Right cardiac atrium (tissue), 5 donors: ENCODE data around the gene IYD. TPM values are rescaled to one million over a fixed set of nuclear protein-coding genes. Genes with fewer than 3 reads are reported as not detected.
"Not testable (repeated sequence)": the region's sequence is repeated elsewhere in the genome, so short reads cannot be mapped to it uniquely, and the experiment has no call there.

ENCODE experiments used
- ATAC-seq, 2 donors: fragments of 200-7000 bp; cut with Tn5 transposase; one replicate each; pipeline versions ENCODE4 v1.8.0 to v1.9.1; 2020; ENCODE audit warnings: moderate library complexity in 2 of 2, mild to moderate bottlenecking in 1 of 2
- DNase-seq, 3 donors: peaks; one replicate each; pipeline ENCODE4 v3.0.0-alpha.2; 2020
- H3K27ac ChIP-seq: one replicate; pipeline ENCODE4 v1.5.1; 2013; ENCODE audit warnings: mild to moderate bottlenecking, low read length, control low read depth, moderate library complexity
- H3K27me3 ChIP-seq: one replicate; pipeline ENCODE4 v1.6.1; 2013; ENCODE audit not compliant: control insufficient read depth, insufficient read depth
- H3K4me1 ChIP-seq: one replicate; pipeline ENCODE4 v1.6.1; 2013; ENCODE audit warnings: low read length; ENCODE audit not compliant: control insufficient read depth, insufficient read depth
- H3K4me3 ChIP-seq: one replicate; pipeline ENCODE4 v1.5.1; 2013; ENCODE audit warnings: low read length, control low read depth
- H3K9me3 ChIP-seq: one replicate; pipeline ENCODE4 v1.6.1; 2013; ENCODE audit warnings: low read length; ENCODE audit not compliant: control insufficient read depth
- WGBS: extraction: QIAGEN DNeasy Blood & Tissue Kit; methylation state at CpG from one replicate; pipeline ENCODE4 v1.1.7; 2013; 5-methylcytosine and 5-hydroxymethylcytosine counted together
- intact Hi-C, 4 donors: fragments of 100-400 bp; cut with DNase I; formaldehyde crosslinking; loops; one replicate each; pipeline versions ENCODE4 v1.11.0 to v1.14.0; 2022 to 2023
- polyA plus RNA-seq: library from polyadenylated mRNA; stranded (reverse); fragments of 200-250 nt; gene quantifications from one replicate; pipeline ENCODE4 v1.2.3, GENCODE V29; 2013
- total RNA-seq, 4 donors: library from RNA; stranded (reverse); fragmentation: NEBNext Ultra II Directional; extraction: Animal tissue kit (Norgen Biotek cat#: 25700); gene quantifications; one replicate each; pipeline ENCODE4 v1.2.1, GENCODE V29; 2021
- donor health status: healthy with polysubstance abuse.
- donor health status: DM: no; HTN: yes; CAD: no.
- donor health status: DM: no; HTN: no; CAD: no.
- donor health status: DM: no; HTN: yes; CAD: no; lungs with severe emphysema.
- donor health status: DM: yes; HTN: yes; CAD: no.

IYD gene
- total and polyA plus RNA-seq, 5 donors, result not detected

DNA sequence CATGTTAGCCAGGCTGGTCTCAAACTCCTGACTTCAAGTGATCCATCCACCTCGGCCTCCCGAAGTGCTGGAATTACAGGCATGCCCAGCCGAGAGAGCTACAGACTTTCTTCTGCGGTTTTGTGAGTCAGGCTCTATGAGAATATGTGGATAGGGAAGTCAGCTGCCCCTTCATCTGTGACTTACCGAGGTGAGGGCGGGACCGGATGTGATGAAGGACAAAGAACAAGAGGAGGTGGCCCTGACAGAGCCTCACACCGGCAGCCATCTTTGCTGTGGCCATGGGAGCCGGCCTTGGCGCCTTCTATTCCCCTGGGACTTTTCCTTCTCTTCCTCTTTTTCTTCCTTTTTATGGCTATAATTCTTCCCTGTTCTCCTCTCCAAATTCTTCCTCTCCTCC lies 67.0 kb downstream of the IYD start:
- Histone ChIP-seq H3K9me3 (no peaks in the 10 kb centered on the region), H3K27me3 (no peaks in the 10 kb centered on the region), H3K4me3 (no peak overlapping the region), H3K27ac (no peak overlapping the region), H3K4me1 (no peaks in the 10 kb centered on the region)
- DNase-seq, result no peak
- ATAC-seq, result no peak
- WGBS, result 79% methylated on average over 10 of the region's 10 CpGs
- intact Hi-C loops, result no loop called here

DNA sequence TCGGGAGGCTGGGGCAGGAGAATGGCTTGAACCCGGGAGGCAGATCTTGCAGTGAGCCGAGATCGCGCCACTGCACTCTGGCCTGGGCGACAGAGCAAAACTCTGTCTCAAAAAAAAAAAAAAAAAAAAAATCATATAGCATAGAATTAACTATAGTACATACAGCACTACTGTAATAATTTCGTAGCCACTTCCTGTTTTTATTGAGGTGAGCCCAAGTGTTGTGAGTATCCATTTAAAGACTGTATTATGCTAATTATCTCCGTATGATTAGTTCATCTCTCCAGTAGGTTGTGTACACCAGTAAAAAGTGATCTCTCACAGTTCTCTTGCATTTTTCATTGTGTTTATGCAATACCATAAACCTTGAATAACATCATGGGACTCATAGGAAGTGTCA lies 70.6 kb downstream of the IYD start:
- no peak overlapping the region for H3K27ac ChIP-seq
- H3K9me3 ChIP-seq, result no peaks in the 10 kb centered on the region
- 96% methylated on average over 8 of the region's 8 CpGs for WGBS
- H3K4me3 ChIP-seq, result no peak overlapping the region
- no peaks in the 10 kb centered on the region for H3K27me3 ChIP-seq
- ATAC-seq (no peak), DNase-seq (no peak)
- intact Hi-C loops, result no loop called here
- no peaks in the 10 kb centered on the region for H3K4me1 ChIP-seq

DNA sequence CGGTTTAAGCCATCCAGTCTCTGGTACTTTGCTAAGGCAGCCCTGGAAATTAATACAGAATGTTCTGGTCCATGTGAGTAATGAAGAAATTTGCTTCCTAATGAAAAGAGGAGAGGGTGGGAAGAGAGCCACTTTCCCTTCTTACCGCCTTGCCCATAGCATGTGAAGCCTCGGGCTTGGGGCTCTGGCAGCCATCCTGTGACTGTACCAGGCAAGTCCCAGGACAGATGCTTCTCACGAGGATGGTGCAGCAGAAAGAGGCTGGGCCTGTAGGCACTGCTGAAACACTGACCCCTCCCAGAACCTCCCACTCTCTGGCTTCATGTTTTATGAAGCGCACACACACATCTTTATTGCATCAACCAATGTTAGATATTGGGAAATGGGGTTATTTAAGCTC lies 74.8 kb downstream of the IYD start:
- Histone ChIP-seq H3K4me1 (no peaks in the 10 kb centered on the region), H3K4me3 (no peak overlapping the region), H3K27me3 (no peaks in the 10 kb centered on the region), H3K9me3 (no peaks in the 10 kb centered on the region), H3K27ac (no peak overlapping the region)
- DNase-seq (no peak), ATAC-seq (no peak)
- WGBS, result 59% methylated on average over 4 of the region's 5 CpGs
- intact Hi-C loops, result no loop called here

DNA sequence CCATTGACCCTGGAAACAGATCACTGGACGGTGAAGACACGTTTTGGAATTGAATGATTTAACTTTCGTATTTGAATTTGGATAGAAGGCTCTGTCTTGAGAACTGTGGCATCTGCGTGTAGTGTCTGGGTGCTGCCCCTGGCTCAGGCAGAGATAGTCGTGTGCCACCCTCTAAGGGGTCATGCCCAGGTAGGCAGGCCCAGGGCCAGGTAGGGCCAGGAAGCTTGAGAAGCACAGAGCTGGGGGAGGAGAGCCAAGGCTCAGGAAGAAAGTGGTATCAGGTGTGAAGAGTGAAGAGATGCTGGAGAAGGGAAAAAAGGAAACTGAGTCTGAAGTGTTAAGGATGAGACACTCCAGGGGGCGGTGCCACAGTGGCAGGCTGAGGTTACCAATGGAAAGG lies 75.5 kb downstream of the IYD start:
- intact Hi-C loops, result no loop called here
- Histone ChIP-seq H3K27me3 (no peaks in the 10 kb centered on the region), H3K9me3 (no peaks in the 10 kb centered on the region), H3K27ac (no peak overlapping the region), H3K4me1 (no peaks in the 10 kb centered on the region), H3K4me3 (no peak overlapping the region)
- ATAC-seq, result no peak
- WGBS, result 78% methylated on average over 6 of the region's 6 CpGs
- DNase-seq, result no peak

DNA sequence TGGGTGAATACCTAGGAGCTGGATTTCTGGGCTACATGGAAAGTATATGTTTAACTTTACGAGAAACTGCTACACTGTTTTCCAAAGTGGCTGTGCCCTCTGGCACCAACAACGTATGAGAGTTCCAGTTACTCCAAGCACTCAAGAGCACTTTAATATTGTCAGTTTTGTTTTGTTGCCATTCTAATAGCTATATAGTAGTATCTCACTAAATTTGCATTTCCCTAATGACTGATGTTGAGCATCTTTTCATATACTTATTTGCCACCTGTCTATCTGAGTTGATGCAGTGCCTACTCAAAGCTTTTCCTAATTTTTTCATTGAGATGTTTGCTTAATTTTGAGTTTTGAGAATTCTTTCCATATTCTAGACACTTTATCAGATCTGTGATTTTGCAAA lies 76.7 kb downstream of the IYD start:
- Histone ChIP-seq H3K27ac (no peak overlapping the region), H3K4me3 (no peak overlapping the region), H3K9me3 (no peaks in the 10 kb centered on the region), H3K4me1 (no peaks in the 10 kb centered on the region), H3K27me3 (no peaks in the 10 kb centered on the region)
- intact Hi-C loops, result no loop called here
- no peak for DNase-seq
- no peak for ATAC-seq
- 94% methylated on average over 2 of the region's 2 CpGs for WGBS

DNA sequence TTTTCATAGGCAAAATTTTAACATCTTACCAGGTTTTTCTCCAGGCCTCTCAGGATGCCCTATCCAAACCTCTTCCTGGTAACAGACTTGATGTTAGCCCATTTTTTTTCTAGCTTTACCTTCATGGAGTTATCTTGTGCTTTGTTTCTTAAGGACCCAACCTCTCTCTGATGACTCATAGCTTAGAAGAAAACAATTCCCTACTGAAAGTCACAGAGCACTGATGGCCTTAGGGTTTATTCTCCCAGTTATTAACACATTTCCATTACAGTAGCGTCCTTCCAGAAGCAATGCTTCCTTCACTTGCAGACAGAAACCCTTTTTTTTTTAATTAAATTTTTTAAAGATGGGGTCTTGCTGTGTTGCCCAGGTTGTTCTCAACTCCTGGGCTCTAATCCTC lies 79.4 kb downstream of the IYD start:
- 85% methylated on average over 1 of the region's 1 CpG for WGBS
- H3K4me1 ChIP-seq, result peaks cover 3% of the 10 kb centered on the region
- no peaks in the 10 kb centered on the region for H3K27me3 ChIP-seq
- H3K4me3 ChIP-seq, result no peak overlapping the region
- no peak for ATAC-seq
- no peak for DNase-seq
- no peak overlapping the region for H3K27ac ChIP-seq
- no peaks in the 10 kb centered on the region for H3K9me3 ChIP-seq
- intact Hi-C loops, result no loop called here

DNA sequence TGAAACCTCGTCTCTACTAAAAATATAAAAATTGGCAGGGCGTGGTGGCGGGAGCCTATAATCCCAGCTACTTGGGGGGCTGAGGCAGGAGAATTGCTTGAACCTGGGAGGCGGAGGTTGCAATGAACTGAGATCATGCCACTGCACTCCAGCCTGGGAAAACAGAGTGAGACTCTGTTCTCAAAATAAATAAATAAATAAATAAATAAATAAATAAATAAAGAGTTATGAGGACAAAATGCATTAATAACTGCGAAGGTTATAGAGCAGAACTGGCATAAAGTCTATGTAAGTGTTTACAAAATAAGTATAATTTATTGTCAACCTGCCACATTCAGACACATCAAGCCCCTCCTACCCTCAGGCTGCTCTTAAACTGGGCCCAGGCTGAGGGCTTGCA lies 80.2 kb downstream of the IYD start:
- intact Hi-C loops, H3K9me3 ChIP-seq, H3K4me1 ChIP-seq, ATAC-seq, H3K27me3 ChIP-seq, DNase-seq, H3K27ac ChIP-seq, H3K4me3 ChIP-seq: not testable (repeated sequence)
- 97% methylated on average over 5 of the region's 5 CpGs for WGBS

DNA sequence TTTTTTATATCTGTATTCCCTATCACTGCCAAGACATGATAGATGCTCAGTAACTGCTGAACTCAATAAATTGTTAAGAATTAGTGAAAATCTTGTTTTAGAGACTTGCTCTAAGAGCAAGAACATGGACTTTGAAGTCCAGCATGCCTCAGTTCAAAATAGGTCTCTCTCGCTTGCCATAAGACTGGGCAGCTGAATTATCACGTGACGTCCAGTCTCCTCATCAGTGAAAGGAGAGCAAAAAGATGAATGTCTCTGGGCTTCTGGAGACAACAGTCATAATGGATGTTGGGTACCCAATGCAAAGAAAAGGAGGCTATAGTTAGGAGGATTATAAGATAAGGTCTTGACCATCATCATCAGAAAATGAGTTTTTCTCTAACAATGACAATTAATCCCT lies 82.1 kb downstream of the IYD start:
- H3K27ac ChIP-seq, result no peak overlapping the region
- ATAC-seq, result no peak
- intact Hi-C loops, result no loop called here
- no peaks in the 10 kb centered on the region for H3K27me3 ChIP-seq
- WGBS, result 96% methylated on average over 3 of the region's 3 CpGs
- no peak overlapping the region for H3K4me3 ChIP-seq
- no peaks in the 10 kb centered on the region for H3K9me3 ChIP-seq
- peaks cover 5% of the 10 kb centered on the region for H3K4me1 ChIP-seq
- no peak for DNase-seq

DNA sequence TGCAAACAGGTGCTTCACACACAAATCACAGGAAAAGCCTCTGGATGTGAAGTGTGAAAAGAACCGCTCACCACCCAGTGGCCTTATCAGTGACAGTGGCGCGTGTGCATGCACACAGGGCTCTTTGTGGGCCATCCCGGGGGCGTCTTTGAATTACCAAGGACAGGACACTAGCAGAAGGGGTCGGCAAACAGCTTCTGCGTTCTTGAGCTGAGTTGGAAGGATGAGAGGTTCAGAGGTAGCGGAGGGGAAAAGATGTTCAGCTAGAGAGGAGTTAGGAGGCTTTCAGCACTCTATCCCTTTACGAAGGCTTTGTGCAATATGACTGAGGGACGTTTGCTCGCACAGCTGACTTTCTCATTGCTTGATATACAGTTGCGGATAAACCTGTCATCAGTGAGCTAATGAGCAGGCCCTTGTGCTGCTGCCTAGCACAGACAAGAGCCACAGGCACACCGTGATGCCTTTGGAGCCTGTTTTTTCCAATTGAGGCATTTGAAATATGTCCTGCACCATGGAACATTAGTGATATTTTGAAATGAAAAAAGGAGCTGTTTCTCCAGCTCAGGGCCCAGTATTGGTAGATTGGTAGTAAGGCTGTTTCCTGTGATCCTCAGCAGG lies 83.1 kb downstream of the IYD start:
- 61% methylated on average over 13 of the region's 13 CpGs for WGBS

DNA sequence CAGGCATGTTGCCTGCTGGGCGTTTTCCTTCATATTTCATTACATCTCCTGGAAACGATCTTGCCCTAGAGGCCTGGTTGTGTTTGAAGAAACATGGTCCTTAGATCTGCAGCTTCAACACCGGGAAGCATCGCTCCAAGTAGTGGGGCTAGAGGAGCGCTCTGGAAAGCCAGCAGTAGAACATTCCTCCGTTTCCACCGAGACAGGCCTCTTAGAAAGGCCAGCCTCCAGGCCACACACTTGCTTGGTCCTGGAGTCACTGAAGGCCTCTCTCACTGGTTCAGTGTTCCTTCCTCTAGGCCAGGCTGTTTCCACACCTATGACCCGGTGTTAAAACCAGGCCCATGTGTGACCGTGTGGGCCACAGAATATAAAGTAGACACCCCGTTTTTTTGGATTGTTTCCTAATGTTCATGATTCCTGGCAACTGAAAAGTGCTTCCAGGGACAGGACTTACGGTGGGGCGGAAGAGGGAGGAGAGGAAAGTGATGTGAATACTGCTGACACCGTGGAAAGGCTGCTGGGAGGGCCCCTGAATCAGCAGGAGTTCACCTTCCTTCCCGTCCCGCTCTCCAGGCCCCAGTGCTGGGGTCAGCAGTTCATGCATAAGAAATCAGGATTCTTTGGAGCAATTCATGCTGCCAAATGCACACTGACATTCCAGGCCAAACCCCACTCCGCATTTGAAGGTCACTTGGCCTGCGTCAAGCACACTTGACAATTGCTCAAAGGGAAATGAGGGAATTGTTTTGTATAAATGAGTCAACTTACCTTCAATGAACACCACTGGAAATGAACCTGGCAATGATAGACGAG lies 83.8 kb downstream of the IYD start:
- ATAC-seq (peak; percentile 94 to 98), DNase-seq (peak; percentile 67 to 75 (median 75))
- no peak overlapping the region for H3K4me3 ChIP-seq
- no peaks in the 10 kb centered on the region for H3K9me3 ChIP-seq
- peaks cover 9% of the 10 kb centered on the region for H3K4me1 ChIP-seq
- peak overlapping the region; percentile 89 for H3K27ac ChIP-seq
- WGBS, result 58% methylated on average over 18 of the region's 18 CpGs
- no peaks in the 10 kb centered on the region for H3K27me3 ChIP-seq
- intact Hi-C loops, result no loop called here

More for the DNA sequence above, 83.1 kb downstream of the IYD start:
- Histone ChIP-seq H3K27me3 (no peaks in the 10 kb centered on the region), H3K4me3 (no peak overlapping the region), H3K27ac (peak overlapping the region; percentile 89), H3K9me3 (no peaks in the 10 kb centered on the region), H3K4me1 (peaks cover 9% of the 10 kb centered on the region)
- DNase-seq, result no peak
- ATAC-seq, result no peak
- intact Hi-C loops, result no loop called here

DNA sequence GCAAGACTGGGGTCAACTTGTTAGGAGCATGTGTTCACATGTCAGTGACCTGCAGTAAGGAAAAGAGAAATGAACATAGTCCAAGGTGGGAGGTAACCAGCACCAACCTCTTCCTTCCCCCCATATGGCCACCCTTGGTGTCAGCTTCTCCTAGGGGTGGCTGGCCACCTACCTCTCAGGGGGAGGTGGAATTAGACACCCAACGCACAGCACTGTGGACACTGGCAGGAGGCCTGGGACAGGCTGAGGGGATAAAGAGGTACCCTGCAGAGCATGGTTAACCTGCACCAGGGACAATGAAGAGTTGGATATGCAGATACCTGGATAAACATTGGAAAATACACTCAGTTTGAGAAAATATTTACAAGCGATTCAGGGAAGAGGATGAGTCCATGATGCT lies 84.5 kb downstream of the IYD start:
- Histone ChIP-seq H3K27me3 (no peaks in the 10 kb centered on the region), H3K4me1 (peaks cover 9% of the 10 kb centered on the region), H3K9me3 (no peaks in the 10 kb centered on the region), H3K27ac (peak overlapping the region; percentile 76), H3K4me3 (no peak overlapping the region)
- ATAC-seq, result peak in 1 of 2 donors; percentile 8
- 94% methylated on average over 2 of the region's 2 CpGs for WGBS
- DNase-seq, result no peak
- intact Hi-C loops, result no loop called here
